ENCODE measurements around the gene SESN3. TPM values are rescaled to one million over a fixed set of nuclear protein-coding genes. Genes with fewer than 3 reads are reported as not detected.

SESN3 gene
- total RNA-seq, 4 donors from 2014 or later, result 18.1 to 22.7 (median 21.4) TPM

- peak overlapping the region in 3 of 4 donors; percentile 46 to 88 (median 84) for H3K27ac ChIP-seq (replicated peaks in 1 of 4)
- no peaks in the 10 kb centered on the region for H3K27me3 ChIP-seq
- intact Hi-C loops (cut with DNase I), result loop anchor here (5.0 to 10.0 kb wide), 2 partner anchors 61 to 524 kb away; partner anchors contain the start of gene ENDOD1
- TF ChIP-seq EP300 (IDR thresholded peaks at IDR 0.05), result no peak
- no peak for TF ChIP-seq POLR2A (IDR thresholded peaks at IDR 0.05; ENCODE audit: low read depth)
- TF ChIP-seq POLR2AphosphoS5 (IDR thresholded peaks at IDR 0.05), result no peak
- TF ChIP-seq CTCF (IDR thresholded peaks at IDR 0.05), result no peak
- H3K9me3 ChIP-seq, result no peaks in the 10 kb centered on the region
- no peak for DNase-seq (ENCODE audit: extremely low spot score)
- no peaks in the 10 kb centered on the region for H3K36me3 ChIP-seq
- H3K4me3 ChIP-seq, result no peak overlapping the region
- peaks cover 29 to 58% (median 50%) of the 10 kb centered on the region in 4 donors for H3K4me1 ChIP-seq
Observed at GRCh38 chr11:95148406-95148805, 82.6 kb downstream of the SESN3 start.

GRCh38 chr11:95147364-95147905, 83.6 kb downstream of the SESN3 start:
- TF ChIP-seq CTCF (IDR thresholded peaks at IDR 0.05), result no peak
- peak; percentile 43 to 46 for TF ChIP-seq POLR2AphosphoS5 (IDR thresholded peaks at IDR 0.05)
- TF ChIP-seq POLR2A (IDR thresholded peaks at IDR 0.05; ENCODE audit: low read depth), result no peak
- Histone ChIP-seq H3K4me3 (no peak overlapping the region), H3K27me3 (no peaks in the 10 kb centered on the region), H3K9me3 (no peaks in the 10 kb centered on the region), H3K36me3 (no peaks in the 10 kb centered on the region), H3K4me1 (peaks cover 29 to 49% (median 45%) of the 10 kb centered on the region in 4 donors), H3K27ac (replicated peaks in 1 of 4) (peak overlapping the region in 3 of 4 donors; percentile 21 to 88 (median 84))
- DNase-seq (ENCODE audit: extremely low spot score), result no peak
- intact Hi-C loops (cut with DNase I), result loop anchor here (5.0 to 10.0 kb wide), 2 partner anchors 60 to 523 kb away; partner anchors contain the start of gene ENDOD1
- WGBS, result 16% methylated on average over 4 of the region's 4 CpGs

- no peak overlapping the region for H3K27ac ChIP-seq (replicated peaks in 1 of 4)
- no peaks in the 10 kb centered on the region for H3K36me3 ChIP-seq
- intact Hi-C loops (cut with DNase I), result loop anchor here (5.0 to 10.0 kb wide), 2 partner anchors 58 to 521 kb away; partner anchors contain the start of gene ENDOD1
- no peaks in the 10 kb centered on the region for H3K27me3 ChIP-seq
- 80% methylated on average over 4 of the region's 4 CpGs for WGBS
- no peak for DNase-seq (ENCODE audit: extremely low spot score)
- H3K9me3 ChIP-seq, result no peaks in the 10 kb centered on the region
- no peak overlapping the region for H3K4me3 ChIP-seq
- peaks cover 24 to 33% (median 31%) of the 10 kb centered on the region in 4 donors for H3K4me1 ChIP-seq
- TF ChIP-seq EP300 (IDR thresholded peaks at IDR 0.05) (no peak), POLR2A (IDR thresholded peaks at IDR 0.05; ENCODE audit: low read depth) (no peak), CTCF (IDR thresholded peaks at IDR 0.05) (no peak), POLR2AphosphoS5 (IDR thresholded peaks at IDR 0.05) (no peak)
Observed at GRCh38 chr11:95145430-95146060, 85.5 kb downstream of the SESN3 start.

- intact Hi-C loops (cut with DNase I), result loop anchor here (5.0 to 10.0 kb wide), 2 partner anchors 57 to 520 kb away; partner anchors contain the start of gene ENDOD1
- no peak overlapping the region for H3K27ac ChIP-seq (replicated peaks in 1 of 4)
- DNase-seq (ENCODE audit: extremely low spot score), result no peak
- H3K36me3 ChIP-seq, result no peaks in the 10 kb centered on the region
- no peaks in the 10 kb centered on the region for H3K27me3 ChIP-seq
- TF ChIP-seq POLR2A (IDR thresholded peaks at IDR 0.05; ENCODE audit: low read depth) (no peak), EP300 (IDR thresholded peaks at IDR 0.05) (no peak), POLR2AphosphoS5 (IDR thresholded peaks at IDR 0.05) (no peak), CTCF (IDR thresholded peaks at IDR 0.05) (no peak)
- H3K4me1 ChIP-seq, result peaks cover 19 to 26% (median 23%) of the 10 kb centered on the region in 4 donors
- 95% methylated on average over 7 of the region's 7 CpGs for WGBS
- H3K9me3 ChIP-seq, result no peaks in the 10 kb centered on the region
- H3K4me3 ChIP-seq, result no peak overlapping the region
Observed at GRCh38 chr11:95144313-95145235, 86.4 kb downstream of the SESN3 start.
